Head of caudate nucleus (tissue), 42 donors: ENCODE results near the gene GFRA1.
A peak's percentile ranks its signal among the peaks of the same experiment; 100 is the strongest.

Experiments
- DNase-seq, 42 donors: peaks; one replicate each; pipeline versions ENCODE4 v3.0.0 to v3.0.0-alpha.2; 2020 to 2021; ENCODE audit warnings: mixed read lengths in 7 of 42
- intact Hi-C: fragments of 100-400 bp; cut with DNase I; formaldehyde crosslinking; loops from one replicate; pipeline ENCODE4 v1.15.0; 2022

GFRA1 gene

DNA sequence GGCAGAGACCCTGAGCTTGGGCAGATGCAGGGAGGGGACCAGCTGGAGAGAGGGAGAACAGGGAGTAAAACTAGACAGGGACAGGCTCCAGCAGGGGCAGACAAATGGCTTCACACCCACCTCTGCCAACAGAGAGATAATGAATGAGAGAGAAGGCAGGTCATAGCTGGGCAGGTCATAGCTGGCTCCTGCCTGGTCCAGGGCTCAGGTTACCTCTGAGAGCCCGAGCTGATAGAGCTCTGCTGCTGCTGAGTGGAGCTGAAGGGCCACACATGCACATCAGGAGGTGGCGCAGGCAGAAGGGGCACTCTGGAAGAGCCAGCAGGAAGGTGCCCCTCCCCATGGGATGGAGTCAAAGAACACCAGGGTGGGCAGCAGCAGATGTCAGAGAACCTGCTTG is 154.2 kb downstream of the GFRA1 start:
- intact Hi-C loops: no loop called here
- no peak for DNase-seq

GRCh38 chr10:116115797-116116196 is 157.2 kb downstream of the GFRA1 start:
- DNase-seq: no peak
- intact Hi-C loops: no loop called here

GRCh38 chr10:116115036-116115641 is 157.9 kb downstream of the GFRA1 start:
- intact Hi-C loops: no loop called here
- DNase-seq: no peak

DNA sequence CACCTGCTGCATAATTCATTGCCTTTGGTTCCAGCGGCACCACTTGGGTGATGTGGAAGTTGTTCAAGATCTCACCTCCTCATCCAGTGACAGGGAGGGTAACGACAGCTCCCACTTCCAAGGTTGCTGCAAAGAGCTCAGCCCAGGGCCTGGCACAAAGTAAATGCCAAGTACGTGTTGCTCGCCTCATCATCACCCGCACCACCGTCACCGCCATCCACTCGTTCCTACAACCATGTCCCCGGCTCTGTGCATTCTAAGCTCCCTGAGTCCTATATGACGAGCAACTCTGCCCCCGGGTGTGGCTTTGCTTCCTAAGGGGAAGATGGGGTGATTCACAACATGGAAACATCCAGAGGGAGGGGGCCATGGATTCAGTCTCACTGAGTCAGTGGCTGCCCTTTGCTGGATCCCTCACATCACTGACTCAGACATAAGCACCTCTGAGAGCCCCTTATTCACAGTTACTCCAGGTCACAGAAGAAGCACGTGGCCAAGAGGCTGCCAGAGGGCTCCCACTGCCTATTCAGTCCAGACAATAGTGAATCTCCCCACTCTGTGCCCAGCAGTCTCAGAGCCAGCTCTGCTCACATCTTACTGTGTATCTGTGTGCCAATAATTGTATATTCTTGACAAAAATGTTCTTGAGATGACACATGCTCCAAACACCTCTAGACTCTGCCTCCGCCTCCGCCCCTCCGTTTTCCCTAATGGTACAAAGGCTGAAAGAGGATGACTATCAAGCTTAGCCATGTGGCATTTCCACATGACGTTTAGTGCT is 159.1 kb downstream of the GFRA1 start:
- peak in 41 of 42 donors; percentile 13 to 89 (median 59) for DNase-seq
- intact Hi-C loops: loop anchor here (5.0 kb wide), 1 partner anchor 158 kb away; the partner anchor contains the start of gene GFRA1

- intact Hi-C loops: loop anchor here (5.0 kb wide), 1 partner anchor 160 kb away; the partner anchor contains the start of gene GFRA1
These were observed 160.5 kb downstream of the GFRA1 start for GRCh38 chr10:116112232-116113231.

DNA sequence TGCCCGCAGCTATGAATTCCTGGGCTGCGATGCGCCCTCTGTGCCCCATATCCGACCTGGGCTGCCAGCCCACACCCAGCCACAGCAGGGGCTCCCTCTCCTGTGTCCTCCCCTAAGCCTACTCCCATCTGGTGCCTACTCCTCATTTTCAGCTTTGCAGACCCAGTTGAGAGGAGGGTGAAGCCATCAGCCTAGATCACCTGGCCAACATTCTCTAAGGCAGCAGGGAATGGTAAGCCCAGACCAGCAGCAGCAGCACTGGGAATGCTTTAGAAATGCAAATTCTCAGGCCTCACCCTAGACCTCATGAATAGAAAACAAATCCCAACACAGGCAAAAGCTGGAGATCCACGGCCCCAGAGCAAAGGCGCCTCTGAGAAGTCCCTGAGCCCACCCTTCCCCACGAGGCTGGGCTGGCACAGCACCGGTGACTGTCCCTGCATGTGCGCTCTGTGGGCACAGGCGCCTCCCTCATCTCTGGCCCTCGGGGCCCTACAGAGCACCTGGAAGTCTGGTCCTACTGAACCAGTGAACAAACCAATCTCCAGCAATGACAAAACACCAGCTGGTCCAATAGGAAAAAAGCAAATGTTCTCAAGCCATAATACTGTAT is 161.4 kb downstream of the GFRA1 start:
- DNase-seq: no peak

More at GRCh38 chr10:116112232-116113231, 160.5 kb downstream of the GFRA1 start:
- peak in 9 of 42 donors; percentile 7 to 50 (median 26) for DNase-seq

DNA sequence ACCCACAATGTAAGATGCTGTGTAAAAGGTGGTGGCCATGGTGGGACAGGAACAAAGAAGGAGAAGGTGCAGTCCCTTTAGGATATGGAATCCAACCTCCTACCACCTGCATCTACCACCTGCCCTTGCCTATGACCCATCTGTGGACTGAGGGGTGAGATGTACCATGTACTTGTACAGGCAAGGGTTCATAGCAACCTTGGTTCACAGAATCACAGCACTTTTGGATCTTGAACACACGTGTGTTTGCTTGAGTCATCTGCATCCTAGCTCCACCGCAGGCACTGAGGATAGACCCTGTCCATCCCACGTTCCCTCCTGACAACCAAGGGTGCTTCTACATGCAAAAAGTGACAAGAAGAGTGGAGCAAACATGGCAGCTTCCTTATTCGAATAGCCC is 162.3 kb downstream of the GFRA1 start:
- intact Hi-C loops: loop anchor here (5.0 kb wide), 1 partner anchor 162 kb away; the partner anchor contains the start of gene GFRA1
- DNase-seq: no peak

More for the DNA sequence above, 161.4 kb downstream of the GFRA1 start:
- intact Hi-C loops: loop anchor here (5.0 kb wide), 1 partner anchor 161 kb away; the partner anchor contains the start of gene GFRA1

GRCh38 chr10:116109881-116110280 is 163.1 kb downstream of the GFRA1 start:
- DNase-seq: no peak
- intact Hi-C loops: loop anchor here (5.0 kb wide), 1 partner anchor 162 kb away; the partner anchor contains the start of gene GFRA1

DNA sequence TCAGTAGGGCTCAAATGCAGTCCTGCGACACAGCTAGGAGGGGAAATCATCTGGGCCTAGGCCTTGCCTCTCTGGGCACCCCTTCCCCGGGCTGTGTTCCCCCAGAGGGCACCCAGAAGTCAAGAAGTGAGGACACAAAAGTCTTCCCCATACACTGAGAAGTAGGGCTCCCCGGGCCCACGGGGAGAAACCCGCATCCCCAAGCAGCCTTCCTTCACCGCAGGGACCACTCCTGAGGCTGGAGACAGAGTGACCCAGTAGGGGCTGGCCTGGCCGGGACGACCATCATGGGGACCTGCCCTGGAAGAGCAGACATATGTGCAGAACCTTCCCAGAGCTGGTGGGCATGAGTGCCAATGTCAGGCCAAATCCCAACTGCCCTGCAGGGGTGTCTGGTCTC is 163.5 kb downstream of the GFRA1 start:
- intact Hi-C loops: no loop called here
- DNase-seq: no peak

DNA sequence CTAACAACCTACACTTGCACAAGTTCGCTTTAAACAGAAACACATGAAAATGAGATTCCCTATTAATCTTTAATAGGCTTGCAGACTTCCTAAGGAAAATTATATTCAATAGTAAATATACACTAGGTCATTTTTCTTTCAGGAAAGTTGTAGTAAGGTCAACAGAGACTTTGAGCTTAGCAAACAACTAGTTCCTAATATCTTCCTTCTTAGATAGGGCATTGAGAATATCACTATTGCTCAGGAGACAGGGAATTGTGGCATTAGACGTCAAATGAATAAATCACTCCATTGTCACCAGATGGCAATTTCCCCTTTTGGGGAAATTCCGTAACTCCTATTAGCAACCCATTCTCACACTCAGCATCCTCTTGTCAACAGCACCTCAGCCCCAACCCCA is 164.9 kb downstream of the GFRA1 start:
- no peak for DNase-seq
- intact Hi-C loops: no loop called here

GRCh38 chr10:116106611-116107010 is 166.4 kb downstream of the GFRA1 start:
- DNase-seq: no peak
- intact Hi-C loops: no loop called here

GRCh38 chr10:116105264-116105663 is 167.7 kb downstream of the GFRA1 start:
- DNase-seq: no peak
- intact Hi-C loops: no loop called here

DNA sequence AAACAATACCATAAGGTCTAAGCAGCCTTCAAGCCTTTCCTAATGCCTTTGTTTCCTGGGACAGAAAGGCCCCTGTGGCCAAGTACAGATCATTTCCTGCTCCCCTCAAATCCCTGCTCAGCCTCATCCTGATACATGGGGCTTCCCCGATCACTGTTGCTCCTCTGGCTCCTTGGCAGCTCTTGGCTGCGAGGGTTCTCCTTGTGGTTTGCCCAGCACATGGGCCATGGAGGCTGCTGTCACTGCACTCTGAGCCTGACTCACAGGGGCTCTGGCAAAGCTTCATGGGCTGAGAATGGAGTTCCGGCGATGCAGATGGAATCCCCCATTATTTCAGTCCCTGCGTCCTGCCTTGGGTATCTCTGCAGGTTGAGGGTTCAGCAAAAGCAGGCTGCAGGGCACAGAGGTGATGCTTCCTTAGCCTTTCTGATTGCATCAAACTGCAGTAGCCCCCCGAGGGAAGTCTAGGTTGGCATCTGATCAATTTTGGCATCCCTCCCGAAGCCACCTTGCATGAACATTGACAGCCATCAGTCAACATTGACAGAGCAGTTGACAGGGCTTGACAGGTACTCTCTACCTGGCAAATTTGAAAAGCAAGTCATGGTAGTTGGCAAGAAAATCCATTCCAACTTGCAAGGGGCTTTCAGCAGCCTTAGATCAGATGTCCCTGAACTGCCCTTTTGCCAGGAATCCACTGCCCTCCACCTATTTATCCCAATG is 168.6 kb downstream of the GFRA1 start:
- DNase-seq: no peak
- intact Hi-C loops: no loop called here

DNA sequence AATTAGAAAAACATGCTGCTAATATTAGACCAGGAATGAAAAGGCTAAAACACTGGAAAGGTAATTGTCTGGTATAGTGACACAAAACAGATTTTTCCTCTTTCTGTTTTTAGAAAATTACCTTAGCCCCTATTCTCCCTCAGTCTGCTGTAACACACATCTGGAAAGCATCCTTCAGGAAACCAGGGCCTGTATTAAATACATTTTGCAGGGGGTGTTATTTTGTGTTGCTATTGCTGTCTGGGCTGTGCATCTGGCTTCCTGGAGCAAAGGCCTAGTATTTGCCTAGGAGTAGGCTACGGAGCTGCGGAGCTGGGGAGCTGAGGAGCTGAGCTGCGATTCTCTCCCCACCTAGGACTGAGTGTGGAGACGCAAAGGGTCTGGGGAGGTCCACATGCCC is 169.3 kb downstream of the GFRA1 start:
- intact Hi-C loops: no loop called here
- no peak for DNase-seq

DNA sequence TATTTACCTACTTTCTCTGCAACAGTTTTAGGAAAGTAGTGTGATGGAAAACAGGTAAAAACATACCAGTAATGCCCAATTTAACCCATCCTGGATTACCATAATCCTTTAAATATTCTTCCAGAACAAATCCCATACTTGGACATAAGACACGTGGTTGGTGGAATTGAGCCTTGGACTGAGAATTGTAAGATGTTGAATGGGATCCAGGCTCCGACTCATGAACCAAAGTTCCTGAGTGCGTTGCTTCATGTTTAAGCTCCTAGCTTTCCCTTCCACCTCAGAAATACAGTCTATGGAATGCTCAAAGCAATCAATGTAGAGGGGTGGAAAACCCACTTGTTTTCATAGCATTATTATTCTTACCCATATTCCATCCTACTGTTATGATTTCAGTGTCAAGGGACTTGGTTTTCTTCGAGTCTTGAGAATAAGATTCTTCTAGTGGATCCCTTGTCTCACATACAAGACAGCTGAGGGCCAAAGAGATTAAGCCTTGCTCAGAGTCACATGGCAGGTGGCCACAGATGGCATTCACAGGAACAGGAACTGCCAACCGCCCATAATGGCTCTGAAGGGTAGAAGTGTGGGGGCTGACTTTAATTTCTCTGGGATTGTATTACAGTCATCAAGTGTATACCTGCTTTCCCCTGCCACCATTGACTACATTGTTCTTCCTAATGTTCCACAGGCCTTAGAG is 171.2 kb downstream of the GFRA1 start:
- DNase-seq: no peak
- intact Hi-C loops: no loop called here

GRCh38 chr10:116100984-116101383 is 172.0 kb downstream of the GFRA1 start:
- intact Hi-C loops: no loop called here
- DNase-seq: no peak

DNA sequence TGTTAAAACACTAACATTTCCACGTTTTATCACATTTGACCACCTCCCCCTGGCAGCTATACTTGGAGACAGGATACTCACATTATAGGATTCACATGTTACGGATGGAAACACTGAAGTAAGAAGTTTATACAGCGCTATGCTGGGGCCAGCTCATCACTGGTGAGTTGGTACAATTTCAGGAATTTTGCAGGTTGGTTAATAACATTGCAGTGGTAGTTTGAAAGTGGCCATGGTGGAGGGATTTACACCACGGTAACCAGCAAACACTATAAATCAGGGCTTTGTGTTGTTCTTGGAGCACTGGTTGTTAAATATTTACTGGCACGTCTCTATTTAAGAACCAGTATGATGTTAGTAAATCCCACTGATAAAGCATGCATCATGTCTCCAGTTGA is 174.0 kb downstream of the GFRA1 start:
- no peak for DNase-seq
- intact Hi-C loops: no loop called here
